HUDEP-2 (cell line): Measurements from ENCODE around the gene MRPL34.

Experiments used
- DNase-seq, 76 experiments: peaks; one replicate each; lab custom pipeline; 2025; ENCODE audit not compliant: unreplicated experiment in 76 of 76; lab: John Stamatoyannopoulos, UW

The MRPL34 gene

DNA sequence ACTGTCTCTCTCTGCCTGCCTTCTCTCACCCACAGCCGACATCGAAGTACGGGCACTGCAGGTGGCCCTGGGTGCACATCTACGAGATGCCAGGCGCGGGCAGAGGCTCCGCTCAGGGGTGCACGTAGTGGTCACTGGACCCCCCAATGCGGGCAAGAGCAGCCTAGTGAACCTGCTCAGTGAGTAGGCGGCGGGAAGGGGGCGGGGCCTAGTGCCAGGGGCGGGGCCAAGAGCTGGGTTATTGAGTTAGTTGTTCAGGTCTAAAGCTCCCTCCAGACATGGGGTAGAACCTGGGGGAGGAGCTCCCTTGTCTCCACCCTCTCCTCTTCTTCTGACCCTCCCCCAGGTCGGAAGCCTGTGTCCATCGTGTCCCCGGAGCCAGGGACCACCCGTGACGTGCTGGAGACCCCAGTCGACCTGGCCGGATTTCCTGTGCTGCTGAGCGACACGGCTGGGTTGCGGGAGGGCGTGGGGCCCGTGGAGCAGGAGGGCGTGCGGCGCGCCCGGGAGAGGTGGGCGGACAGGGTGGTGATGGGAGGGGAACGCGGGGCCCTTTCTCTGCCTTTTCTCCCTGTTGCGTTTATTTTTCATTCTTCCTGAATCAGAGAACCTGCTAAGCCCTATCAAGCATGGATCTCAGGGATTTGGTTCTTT lies 33.5 kb downstream of the MRPL34 start:
- DNase-seq, result peak in 53 of 76 experiments; percentile 10 to 74 (median 53)

DNA sequence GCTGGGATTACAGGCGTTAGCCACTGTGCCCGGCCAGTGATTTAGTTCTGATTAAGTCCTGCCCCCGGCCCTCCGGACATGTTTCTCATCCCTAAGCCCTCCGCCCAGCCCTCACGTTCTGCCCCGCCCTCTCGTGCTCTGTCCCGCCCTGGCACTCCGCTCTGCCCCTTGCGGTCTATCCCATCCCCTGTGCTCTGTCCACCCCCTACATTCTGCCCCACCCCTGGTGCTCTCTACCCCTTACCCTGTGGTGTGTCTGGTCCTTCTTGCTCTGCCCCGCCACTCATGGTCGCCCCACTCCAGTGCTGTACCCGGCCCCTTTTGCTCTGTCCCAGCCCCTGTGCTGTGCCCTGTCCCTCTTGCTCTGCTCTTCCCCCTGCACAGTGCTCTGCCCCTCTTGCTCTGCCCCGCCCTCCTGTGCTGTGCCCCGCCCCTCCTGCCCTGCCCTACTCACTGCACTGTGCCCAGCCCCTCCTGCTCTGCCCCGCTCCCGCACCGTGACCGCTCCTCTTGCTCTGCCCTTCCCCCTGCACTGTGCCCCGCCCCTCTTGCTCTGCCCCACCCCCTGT lies 34.7 kb downstream of the MRPL34 start:
- peak in 72 of 76 experiments; percentile 10 to 97 (median 88) for DNase-seq

DNA sequence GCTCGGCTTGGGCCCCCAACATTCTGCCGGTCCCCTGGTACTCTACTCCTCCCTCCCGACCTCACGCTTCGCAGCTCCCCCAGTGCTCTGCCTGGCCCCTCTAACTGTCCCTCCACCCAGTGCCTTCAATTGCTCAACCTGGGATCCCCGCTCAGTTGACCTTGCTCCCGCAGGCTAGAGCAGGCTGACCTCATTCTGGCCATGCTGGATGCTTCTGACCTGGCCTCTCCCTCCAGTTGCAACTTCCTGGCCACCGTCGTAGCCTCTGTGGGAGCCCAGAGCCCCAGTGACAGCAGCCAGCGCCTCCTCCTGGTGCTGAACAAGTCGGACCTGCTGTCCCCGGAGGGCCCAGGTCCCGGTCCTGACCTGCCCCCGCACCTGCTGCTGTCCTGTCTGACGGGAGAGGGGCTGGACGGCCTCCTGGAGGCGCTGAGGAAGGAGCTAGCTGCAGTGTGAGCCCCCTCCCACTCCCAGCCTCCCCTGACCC lies 35.2 kb downstream of the MRPL34 start:
- DNase-seq, result no peak

DNA sequence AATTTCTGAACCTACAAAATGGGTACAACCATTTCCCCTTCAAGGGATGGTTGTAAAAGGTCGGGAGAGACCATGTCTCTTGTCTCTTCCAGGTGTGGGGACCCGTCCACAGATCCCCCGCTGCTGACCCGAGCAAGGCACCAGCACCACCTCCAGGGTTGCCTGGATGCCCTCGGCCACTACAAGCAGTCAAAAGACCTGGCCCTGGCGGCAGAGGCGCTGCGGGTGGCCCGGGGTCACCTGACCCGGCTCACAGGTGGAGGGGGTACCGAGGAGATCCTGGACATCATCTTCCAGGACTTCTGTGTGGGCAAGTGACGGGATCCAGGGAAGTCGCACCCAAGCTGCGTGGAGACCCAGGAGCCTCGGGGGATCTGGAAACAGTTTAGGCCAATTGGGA lies 35.7 kb downstream of the MRPL34 start:
- DNase-seq, result no peak

DNA sequence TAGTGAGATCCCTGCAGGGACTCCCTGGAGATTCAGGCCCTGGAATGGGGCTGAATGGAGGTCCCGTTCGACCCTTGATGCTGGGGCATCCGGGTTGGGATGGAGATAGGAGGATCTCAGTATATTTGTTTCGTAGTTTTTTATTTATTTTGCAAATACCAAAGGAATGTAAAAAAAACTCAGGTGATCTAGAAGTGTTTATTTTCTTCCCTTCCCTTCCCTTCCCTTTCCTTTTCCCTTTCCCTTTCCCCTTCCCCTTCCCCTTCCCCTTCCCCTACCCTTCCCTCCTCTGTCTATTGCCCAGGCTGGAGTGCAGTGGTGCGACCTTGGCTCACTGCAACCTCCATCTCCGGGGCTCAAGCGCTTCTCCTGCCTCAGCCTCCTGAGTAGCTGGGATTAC lies 36.2 kb downstream of the MRPL34 start:
- no peak for DNase-seq

DNA sequence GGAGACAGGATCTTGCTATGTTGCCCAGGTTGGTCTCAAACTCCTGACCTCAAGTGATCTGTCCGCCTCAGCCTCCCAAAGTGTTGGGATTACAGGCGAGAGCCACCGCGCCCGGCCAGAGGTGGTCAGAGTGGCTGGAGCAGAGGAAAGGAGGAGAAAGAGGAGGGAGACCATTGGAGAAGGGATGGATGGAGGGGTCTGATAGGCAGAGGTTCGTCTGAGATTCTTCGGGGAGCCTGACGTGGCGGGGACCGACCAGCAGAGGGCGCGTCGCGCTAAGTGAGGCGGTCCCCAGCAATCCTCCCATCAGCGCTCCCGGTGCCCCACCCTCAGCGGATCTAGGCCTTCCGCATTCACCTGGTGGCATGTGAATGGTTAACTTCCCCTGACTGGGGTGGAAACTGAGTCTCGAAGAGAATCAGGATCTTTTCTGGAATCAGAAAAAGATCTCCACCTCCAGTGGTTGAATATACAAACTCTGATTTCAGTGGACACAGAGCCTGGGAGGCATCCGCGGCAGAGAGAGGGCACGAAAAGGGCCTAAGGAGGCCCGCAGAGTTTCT lies 40.5 kb downstream of the MRPL34 start:
- peak in 63 of 76 experiments; percentile 6 to 82 (median 61) for DNase-seq

DNA sequence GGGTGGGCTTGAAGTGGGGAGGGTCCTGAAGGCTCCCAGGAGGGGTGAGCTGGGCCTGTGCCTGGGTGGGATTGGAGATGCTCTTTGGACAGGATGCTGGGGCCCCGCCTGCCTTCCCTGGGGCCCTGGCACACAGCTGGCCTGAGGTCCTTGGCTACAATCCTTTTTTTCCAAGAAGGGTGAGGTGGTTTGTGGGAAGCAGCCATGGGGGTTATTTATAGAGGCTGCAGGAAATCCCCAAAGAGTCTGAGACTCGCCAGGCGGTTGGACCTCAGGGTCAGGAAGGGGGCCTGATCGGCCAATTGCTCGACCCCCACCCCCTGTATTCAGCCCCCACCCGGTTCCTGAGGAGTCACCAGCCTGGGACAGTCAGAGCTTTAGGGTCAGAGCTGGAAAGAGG lies 41.7 kb downstream of the MRPL34 start:
- DNase-seq, result no peak

DNA sequence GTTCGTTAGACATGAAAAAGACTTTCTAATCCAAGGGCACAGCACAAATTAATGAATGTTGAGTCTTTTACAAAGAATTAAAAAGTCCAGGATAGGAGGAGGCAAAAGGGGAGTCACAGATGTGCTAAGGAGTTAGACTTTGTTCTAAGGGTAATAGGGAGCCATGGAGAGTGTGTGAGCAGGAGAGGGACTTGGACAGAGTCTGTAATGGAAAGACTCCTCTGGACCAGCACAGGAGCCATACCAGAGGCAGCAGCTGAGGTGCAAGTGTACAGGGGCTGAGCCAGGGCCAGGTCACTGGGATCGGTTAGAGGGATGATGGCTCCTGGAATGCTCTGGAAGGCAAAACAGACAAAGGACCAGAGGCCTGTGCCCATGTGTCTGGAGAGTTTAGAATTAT lies 42.2 kb downstream of the MRPL34 start:
- DNase-seq, result no peak

DNA sequence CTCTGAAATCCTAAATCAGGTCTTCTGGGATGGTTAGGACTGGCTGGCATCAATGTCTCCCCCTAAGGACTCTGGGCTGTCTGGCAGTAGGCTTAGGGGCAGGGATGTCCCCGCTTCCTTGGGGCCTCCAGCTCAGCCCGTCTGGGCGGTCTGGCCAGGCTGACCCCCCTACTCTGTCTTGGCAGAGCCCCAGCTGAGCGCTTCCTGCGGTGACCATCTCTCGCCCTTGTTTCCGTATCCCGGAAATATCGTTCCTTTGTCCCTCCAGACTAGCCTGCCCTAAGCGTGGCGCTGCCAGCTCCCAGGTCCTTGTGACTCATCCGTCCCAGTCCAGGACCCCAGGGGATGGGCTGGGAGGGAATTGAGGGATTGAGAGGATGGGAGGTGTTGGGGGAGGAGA lies 43.0 kb downstream of the MRPL34 start:
- no peak for DNase-seq

DNA sequence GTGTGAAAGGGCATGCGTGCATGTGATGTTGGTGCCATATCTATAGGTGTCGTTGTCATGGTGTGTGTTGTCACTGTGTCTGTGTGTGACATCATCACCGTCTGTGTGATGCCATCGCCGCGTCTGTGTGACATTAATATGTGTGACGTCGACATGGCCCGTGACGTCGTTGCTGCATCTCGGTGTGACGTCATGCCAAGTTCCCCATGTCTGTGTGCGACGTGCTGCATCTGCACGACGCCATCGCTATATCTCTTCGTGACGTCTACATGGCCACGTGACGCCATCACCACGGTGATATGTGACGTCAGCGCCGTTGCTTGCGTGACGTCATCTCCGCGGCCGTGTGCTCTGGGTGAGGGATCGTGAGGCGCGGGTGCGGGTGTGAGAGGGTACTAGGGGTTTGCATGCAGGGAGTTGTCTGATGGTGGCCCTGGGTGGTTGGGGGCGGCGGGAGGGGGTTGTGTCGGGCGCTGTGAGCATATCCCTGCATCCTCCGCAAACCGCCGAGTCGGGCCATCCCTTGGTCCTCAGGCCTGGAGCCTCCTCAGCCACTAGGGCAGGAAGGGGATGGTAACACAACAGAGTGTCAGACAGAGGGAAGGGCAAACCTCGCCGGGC lies 46.3 kb downstream of the MRPL34 start:
- DNase-seq, result no peak

DNA sequence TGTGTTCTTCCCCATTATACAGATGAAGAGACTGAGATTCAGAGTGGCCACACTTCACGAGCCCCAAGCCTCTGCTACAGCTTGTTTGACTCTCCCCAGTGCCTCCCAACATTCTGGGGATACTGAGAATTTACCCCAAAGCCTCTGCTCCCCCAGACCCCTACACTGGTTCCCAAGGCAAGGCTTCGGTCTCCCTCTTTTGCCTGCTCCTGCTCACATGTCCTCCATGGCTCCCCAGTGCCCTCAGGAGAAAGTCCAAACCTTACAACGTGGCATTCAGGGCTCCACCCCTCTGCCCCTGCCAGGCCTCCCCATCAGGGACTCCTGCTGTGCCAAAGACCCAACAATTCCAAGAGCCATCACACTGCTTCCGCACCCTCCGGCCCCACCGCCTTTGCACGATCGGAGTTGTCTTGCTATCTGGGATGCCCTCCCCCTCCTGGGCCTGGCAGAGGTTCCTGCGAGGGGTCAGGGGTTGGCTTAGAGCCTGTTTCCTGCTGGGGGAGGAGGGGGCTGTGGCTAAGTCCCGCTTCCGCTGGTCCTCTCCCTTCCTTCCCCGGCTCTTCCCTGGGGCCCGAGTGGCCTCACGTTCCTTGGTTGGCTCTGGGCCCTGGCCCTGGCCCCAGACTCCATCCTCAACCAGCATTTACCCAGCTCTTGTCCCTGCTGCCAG lies 47.1 kb downstream of the MRPL34 start:
- no peak for DNase-seq

DNA sequence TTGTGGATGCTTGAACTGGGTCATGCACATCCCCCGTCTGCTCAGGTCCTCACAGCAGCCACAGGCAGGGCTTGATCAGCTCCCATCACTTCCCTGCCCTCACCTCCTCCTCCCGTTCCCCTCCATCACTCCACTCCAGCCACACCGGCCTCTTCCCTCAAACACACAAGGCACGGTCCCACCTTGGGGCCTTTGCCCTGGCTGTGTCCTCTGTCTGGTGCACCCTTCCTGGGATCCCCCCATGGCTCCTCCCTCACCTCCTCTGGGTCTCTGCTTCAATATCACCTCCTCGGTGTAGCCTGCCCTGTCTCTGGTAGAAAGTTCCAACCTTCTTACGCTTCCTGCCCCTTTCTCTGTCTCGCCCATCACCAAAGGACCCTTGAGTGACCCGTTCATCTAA lies 47.7 kb downstream of the MRPL34 start:
- DNase-seq, result no peak
